Measurements from ENCODE around the gene EDIL3.
"Not testable (repeated sequence)": the region's sequence is repeated elsewhere in the genome, so short reads cannot be mapped to it uniquely, and the experiment has no call there.

EDIL3 gene

DNA sequence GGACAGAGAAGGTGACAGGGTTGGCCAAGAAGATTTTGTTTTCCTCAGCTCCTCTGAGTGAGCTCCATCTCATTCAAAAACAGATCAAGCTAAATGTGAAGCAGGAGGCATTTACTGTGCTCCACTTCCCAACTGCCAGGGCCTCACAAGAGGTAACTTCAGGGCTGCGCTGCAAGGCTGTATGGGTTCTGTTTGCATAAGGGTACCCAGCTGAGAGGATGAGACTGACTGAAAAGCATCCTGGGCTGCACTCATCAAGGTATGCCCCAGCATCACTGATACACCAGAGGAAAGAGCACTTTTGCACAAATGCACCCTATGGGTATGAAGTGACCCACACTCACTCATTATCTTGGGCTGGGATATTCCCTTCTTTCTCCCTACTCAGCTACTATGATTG lies 347.8 kb downstream of the EDIL3 start:
- Histone ChIP-seq H3K4me1 (ENCODE audit: control insufficient read depth, insufficient read depth, low read length) (no peaks in the 10 kb centered on the region), H3K9me3 (ENCODE audit: control insufficient read depth, insufficient read depth, low read length) (no peaks in the 10 kb centered on the region), H3K27ac (ENCODE audit: low read length) (no peak overlapping the region), H3K36me3 (ENCODE audit: control insufficient read depth, insufficient read depth, low read length) (no peaks in the 10 kb centered on the region), H3K27me3 (ENCODE audit: control insufficient read depth, insufficient read depth, low read length) (no peaks in the 10 kb centered on the region), H3K4me3 (ENCODE audit: low read length) (no peak overlapping the region)
- DNase-seq (ENCODE audit: low read depth, low spot score) = peak; percentile 5
- whole genome bisulfite sequencing (ENCODE audit: insufficient coverage, insufficient read length) = no CpG with 5 or more reads among the region's 1 CpG

DNA sequence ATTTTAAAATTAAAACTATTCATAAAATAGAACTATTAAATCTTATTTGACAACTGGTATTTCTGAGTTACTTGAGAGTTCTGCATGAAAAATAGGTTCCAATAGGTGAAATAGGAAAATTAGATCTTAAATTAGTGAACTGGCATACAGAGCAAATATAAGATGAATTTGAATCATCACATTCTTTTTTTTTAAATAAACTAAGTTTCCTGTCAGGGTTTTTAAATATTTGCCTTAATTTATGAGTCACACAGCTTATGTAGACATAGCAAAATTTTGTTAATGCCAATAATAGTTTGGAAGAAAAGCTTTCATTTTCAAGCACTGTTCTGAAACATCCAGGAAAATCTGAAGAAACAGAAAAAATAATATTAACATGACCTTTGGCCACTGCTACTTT lies 352.4 kb downstream of the EDIL3 start:
- no peak overlapping the region for H3K27ac ChIP-seq (ENCODE audit: low read length)
- H3K4me3 ChIP-seq (ENCODE audit: low read length) = no peak overlapping the region
- no peaks in the 10 kb centered on the region for H3K36me3 ChIP-seq (ENCODE audit: control insufficient read depth, insufficient read depth, low read length)
- H3K4me1 ChIP-seq (ENCODE audit: control insufficient read depth, insufficient read depth, low read length) = no peaks in the 10 kb centered on the region
- no peaks in the 10 kb centered on the region for H3K27me3 ChIP-seq (ENCODE audit: control insufficient read depth, insufficient read depth, low read length)
- DNase-seq (ENCODE audit: low read depth, low spot score) = no peak
- H3K9me3 ChIP-seq (ENCODE audit: control insufficient read depth, insufficient read depth, low read length) = no peaks in the 10 kb centered on the region

DNA sequence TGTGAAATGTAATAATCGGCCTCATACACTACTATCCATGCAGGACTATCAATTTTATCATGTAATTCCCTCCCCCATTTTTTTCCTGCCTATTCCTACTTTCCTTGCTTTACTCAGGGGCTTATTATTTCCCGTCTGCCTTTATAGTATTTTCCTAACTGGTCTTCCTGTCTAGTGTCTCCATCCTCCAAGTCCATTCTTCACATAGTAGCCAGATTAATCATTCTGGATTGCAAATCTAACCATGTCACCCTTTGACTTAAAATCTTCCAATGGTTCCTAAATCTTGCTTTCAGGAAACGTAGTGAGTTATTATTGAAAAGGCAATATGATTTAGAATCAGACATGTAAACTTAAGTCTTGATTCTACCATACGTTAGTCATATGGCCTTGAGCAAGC lies 356.6 kb downstream of the EDIL3 start:
- Histone ChIP-seq H3K4me1 (ENCODE audit: control insufficient read depth, insufficient read depth, low read length) (no peaks in the 10 kb centered on the region), H3K9me3 (ENCODE audit: control insufficient read depth, insufficient read depth, low read length) (no peaks in the 10 kb centered on the region), H3K27ac (ENCODE audit: low read length) (no peak overlapping the region), H3K27me3 (ENCODE audit: control insufficient read depth, insufficient read depth, low read length) (no peaks in the 10 kb centered on the region), H3K36me3 (ENCODE audit: control insufficient read depth, insufficient read depth, low read length) (no peaks in the 10 kb centered on the region), H3K4me3 (ENCODE audit: low read length) (no peak overlapping the region)
- DNase-seq (ENCODE audit: low read depth, low spot score) = no peak
- no CpG with 5 or more reads among the region's 4 CpGs for WGBS (ENCODE audit: insufficient coverage, insufficient read length)

DNA sequence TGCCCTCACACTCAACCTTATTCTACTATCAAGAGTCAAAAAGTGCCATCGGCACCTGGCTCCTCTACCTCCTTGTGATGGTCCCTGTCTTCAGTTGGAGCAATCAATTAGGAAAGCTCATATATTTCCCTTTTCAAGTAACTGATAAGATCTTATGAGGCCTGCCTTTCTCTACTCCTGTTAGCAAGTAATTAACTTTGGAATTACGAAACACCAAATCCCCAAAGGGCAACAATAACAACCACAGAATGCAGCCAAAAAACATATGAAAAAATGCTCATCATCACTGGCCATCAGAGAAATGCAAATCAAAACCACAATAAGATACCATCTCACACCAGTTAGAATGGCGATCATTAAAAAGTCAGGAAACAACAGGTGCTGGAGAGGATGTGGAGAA lies 366.2 kb downstream of the EDIL3 start:
- H3K9me3 ChIP-seq (ENCODE audit: control insufficient read depth, insufficient read depth, low read length); H3K4me3 ChIP-seq (ENCODE audit: low read length); DNase-seq (ENCODE audit: low read depth, low spot score); H3K36me3 ChIP-seq (ENCODE audit: control insufficient read depth, insufficient read depth, low read length); H3K27ac ChIP-seq (ENCODE audit: low read length); H3K4me1 ChIP-seq (ENCODE audit: control insufficient read depth, insufficient read depth, low read length); H3K27me3 ChIP-seq (ENCODE audit: control insufficient read depth, insufficient read depth, low read length): not testable (repeated sequence)
- no CpG with 5 or more reads among the region's 3 CpGs for WGBS (ENCODE audit: insufficient coverage, insufficient read length)

DNA sequence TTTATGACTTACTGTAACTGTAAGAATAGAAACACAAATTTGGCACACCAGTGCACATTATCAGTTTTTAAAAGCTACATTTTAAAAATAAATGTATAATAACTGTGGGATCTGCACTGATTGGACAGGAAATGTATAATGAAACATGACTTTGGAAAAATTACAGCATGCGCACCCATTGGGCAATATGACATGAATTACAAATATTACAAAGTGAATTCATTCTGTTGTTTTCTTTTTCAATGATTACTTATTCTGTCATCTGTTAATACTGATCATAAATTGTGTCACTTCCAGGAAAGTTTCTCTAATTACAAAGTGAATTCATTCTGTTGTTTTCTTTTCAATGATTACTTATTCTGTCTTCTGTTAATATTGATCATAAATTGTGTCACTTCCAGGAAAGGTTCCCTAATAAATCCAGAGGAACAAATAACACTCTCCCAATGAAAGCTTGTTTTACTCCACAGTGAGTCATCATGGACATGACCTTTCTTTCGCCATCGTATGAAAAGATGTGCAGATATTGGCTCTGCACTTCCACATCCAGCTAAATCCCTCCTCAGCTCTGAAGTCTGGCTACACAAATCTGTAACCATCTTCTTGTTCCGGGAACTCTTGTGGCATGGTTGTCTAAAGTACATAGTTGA lies 367.0 kb downstream of the EDIL3 start:
- no peak overlapping the region for H3K4me3 ChIP-seq (ENCODE audit: low read length)
- no peak for DNase-seq (ENCODE audit: low read depth, low spot score)
- H3K4me1 ChIP-seq (ENCODE audit: control insufficient read depth, insufficient read depth, low read length) = no peaks in the 10 kb centered on the region
- H3K36me3 ChIP-seq (ENCODE audit: control insufficient read depth, insufficient read depth, low read length) = no peaks in the 10 kb centered on the region
- H3K27ac ChIP-seq (ENCODE audit: low read length) = no peak overlapping the region
- no peaks in the 10 kb centered on the region for H3K9me3 ChIP-seq (ENCODE audit: control insufficient read depth, insufficient read depth, low read length)
- no peaks in the 10 kb centered on the region for H3K27me3 ChIP-seq (ENCODE audit: control insufficient read depth, insufficient read depth, low read length)
- WGBS (ENCODE audit: insufficient coverage, insufficient read length) = no CpG with 5 or more reads among the region's 4 CpGs

DNA sequence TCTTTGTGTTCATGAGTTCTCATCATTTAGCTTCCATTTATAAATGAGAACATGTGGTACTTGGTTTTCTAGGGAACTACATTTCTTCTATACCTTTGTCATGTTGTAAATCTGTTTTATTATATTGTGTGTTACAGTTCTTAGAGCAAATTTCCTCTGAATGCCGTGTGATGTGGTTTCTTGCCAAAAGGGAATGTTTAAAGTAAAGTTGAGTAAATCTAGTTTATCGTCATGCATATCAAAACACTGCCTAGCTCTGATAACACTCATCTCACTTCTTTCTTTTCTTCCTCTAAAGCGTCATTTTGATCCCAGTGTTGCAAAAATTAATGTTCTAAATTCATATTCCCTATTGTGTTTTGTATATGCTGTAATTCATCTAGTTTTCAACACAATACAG lies 368.6 kb downstream of the EDIL3 start:
- no peak for DNase-seq (ENCODE audit: low read depth, low spot score)
- WGBS (ENCODE audit: insufficient coverage, insufficient read length) = no CpG with 5 or more reads among the region's 3 CpGs

DNA sequence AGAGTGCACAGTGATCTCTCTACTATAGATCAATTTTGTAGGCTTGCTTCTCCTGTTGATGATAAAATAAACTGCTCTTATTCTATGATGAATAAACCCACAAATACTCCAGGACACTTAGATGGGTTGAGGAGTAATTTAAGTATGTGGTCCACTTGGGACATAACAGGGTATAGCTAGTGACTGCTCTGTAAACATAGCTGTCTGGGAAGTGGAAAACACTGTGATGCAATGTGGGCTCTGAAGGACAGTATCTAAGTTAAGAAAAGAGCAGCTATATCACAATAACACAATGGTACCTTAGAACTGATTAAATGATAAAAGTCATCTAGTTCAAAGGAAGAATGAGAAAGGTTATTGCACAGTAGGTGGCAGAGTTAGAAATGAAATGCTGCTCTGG lies 369.7 kb downstream of the EDIL3 start:
- Histone ChIP-seq H3K4me3 (ENCODE audit: low read length) (no peak overlapping the region), H3K9me3 (ENCODE audit: control insufficient read depth, insufficient read depth, low read length) (no peaks in the 10 kb centered on the region), H3K27ac (ENCODE audit: low read length) (no peak overlapping the region), H3K27me3 (ENCODE audit: control insufficient read depth, insufficient read depth, low read length) (no peaks in the 10 kb centered on the region), H3K4me1 (ENCODE audit: control insufficient read depth, insufficient read depth, low read length) (no peaks in the 10 kb centered on the region), H3K36me3 (ENCODE audit: control insufficient read depth, insufficient read depth, low read length) (no peaks in the 10 kb centered on the region)
- DNase-seq (ENCODE audit: low read depth, low spot score) = no peak

More for the DNA sequence above, 368.6 kb downstream of the EDIL3 start:
- H3K36me3 ChIP-seq (ENCODE audit: control insufficient read depth, insufficient read depth, low read length) = no peaks in the 10 kb centered on the region
- no peak overlapping the region for H3K4me3 ChIP-seq (ENCODE audit: low read length)
- H3K27ac ChIP-seq (ENCODE audit: low read length) = no peak overlapping the region
- no peaks in the 10 kb centered on the region for H3K4me1 ChIP-seq (ENCODE audit: control insufficient read depth, insufficient read depth, low read length)
- no peaks in the 10 kb centered on the region for H3K27me3 ChIP-seq (ENCODE audit: control insufficient read depth, insufficient read depth, low read length)
- no peaks in the 10 kb centered on the region for H3K9me3 ChIP-seq (ENCODE audit: control insufficient read depth, insufficient read depth, low read length)

DNA sequence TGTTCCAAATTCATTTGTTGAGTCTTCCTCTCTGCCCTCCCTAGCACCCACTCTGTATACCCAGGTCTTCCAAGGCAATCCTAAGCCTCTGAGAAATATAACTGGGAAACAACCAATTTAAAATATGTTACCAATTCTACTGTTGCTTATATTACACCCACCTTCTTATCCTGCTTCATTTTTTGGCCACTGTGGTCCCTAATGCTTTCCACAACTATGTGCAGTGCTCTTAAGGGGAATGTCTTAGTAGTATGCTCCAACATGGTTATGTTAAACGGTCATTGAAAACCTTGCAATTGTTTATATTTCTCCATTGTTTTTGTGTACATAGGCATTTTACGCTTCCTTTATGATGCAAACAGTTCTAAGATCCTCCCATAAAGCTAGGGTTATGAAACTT lies 390.9 kb downstream of the EDIL3 start:
- no peak for DNase-seq (ENCODE audit: low read depth, low spot score)
- H3K27me3 ChIP-seq (ENCODE audit: control insufficient read depth, insufficient read depth, low read length) = no peaks in the 10 kb centered on the region
- WGBS (ENCODE audit: insufficient coverage, insufficient read length) = no CpG with 5 or more reads among the region's 2 CpGs

DNA sequence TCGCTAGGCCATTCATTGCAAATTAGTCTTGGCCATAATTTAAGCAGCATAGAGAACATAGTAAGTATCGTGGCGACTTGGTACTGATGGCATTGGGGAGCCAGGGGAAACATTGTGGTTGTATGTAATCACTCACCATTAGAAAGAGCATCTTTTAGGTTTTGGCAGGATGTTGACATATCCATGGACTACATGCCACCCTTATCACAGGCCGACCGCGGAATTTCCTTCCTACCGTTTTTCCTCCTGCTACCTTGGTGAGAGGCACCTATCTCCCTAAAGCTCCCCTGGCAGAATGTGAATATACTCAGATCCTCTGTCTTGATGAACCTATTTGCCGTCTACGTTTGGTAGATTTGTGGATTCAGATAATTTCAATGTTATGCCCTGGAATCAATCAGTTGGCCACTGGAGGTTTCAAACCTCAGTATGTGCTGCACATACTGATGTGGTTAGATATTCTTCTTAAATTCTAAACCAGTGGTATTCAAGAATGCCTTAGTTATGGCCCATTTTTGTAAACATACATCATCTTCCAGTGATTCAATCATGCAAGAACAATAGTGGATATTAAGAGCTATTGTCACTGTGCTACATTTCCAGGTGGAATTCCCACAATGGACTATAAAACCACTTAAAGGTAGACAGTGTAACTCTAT lies 393.0 kb downstream of the EDIL3 start:
- H3K4me1 ChIP-seq (ENCODE audit: control insufficient read depth, insufficient read depth, low read length) = no peaks in the 10 kb centered on the region; the same call in 1 of the 2 replicates
- H3K27ac ChIP-seq (ENCODE audit: low read length) = no peak overlapping the region
- no peak overlapping the region for H3K4me3 ChIP-seq (ENCODE audit: low read length)
- H3K27me3 ChIP-seq (ENCODE audit: control insufficient read depth, insufficient read depth, low read length) = no peaks in the 10 kb centered on the region
- DNase-seq (ENCODE audit: low read depth, low spot score) = no peak
- WGBS (ENCODE audit: insufficient coverage, insufficient read length) = no CpG with 5 or more reads among the region's 9 CpGs
- no peaks in the 10 kb centered on the region for H3K36me3 ChIP-seq (ENCODE audit: control insufficient read depth, insufficient read depth, low read length)
- no peaks in the 10 kb centered on the region for H3K9me3 ChIP-seq (ENCODE audit: control insufficient read depth, insufficient read depth, low read length)

More for the DNA sequence above, 390.9 kb downstream of the EDIL3 start:
- Histone ChIP-seq H3K36me3 (ENCODE audit: control insufficient read depth, insufficient read depth, low read length) (no peaks in the 10 kb centered on the region), H3K4me3 (ENCODE audit: low read length) (no peak overlapping the region), H3K27ac (ENCODE audit: low read length) (no peak overlapping the region), H3K4me1 (ENCODE audit: control insufficient read depth, insufficient read depth, low read length) (no peaks in the 10 kb centered on the region; the same call in 1 of the 2 replicates), H3K9me3 (ENCODE audit: control insufficient read depth, insufficient read depth, low read length) (no peaks in the 10 kb centered on the region)

DNA sequence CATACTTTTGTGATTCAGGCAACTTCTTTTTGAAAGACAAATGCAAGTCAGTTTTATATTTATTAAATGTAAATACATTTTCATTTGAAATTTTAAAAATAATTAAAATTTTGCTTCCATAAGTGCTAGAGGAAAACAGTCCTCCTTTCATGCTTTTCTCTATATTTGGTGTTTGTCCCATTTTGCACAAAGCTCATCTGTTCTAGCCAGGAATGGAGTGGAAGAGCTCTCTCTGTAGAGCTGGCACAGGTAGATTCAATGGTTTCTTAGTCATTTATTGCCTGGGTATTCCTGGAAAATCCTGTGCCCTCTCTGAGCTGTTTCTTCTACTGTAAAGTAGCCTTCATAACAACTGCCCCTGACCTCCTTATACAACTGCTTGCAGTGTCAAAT lies 396.4 kb downstream of the EDIL3 start:
- Histone ChIP-seq H3K9me3 (ENCODE audit: control insufficient read depth, insufficient read depth, low read length) (no peaks in the 10 kb centered on the region), H3K4me1 (ENCODE audit: control insufficient read depth, insufficient read depth, low read length) (peaks cover 1% of the 10 kb centered on the region), H3K27me3 (ENCODE audit: control insufficient read depth, insufficient read depth, low read length) (no peaks in the 10 kb centered on the region), H3K4me3 (ENCODE audit: low read length) (no peak overlapping the region), H3K36me3 (ENCODE audit: control insufficient read depth, insufficient read depth, low read length) (no peaks in the 10 kb centered on the region), H3K27ac (ENCODE audit: low read length) (no peak overlapping the region)
- no peak for DNase-seq (ENCODE audit: low read depth, low spot score)

Data from iPS DF 6.9 (cell line).